ENCODE measurements around the gene C11orf58. TPM values are rescaled to one million over a fixed set of nuclear protein-coding genes. Genes with fewer than 3 reads are reported as not detected.
A peak's percentile ranks its signal among the peaks of the same experiment; 100 is the strongest.

The C11orf58 gene
- polyA plus RNA-seq, 3 donors = 44.8 to 102 (median 94.5) TPM

DNA sequence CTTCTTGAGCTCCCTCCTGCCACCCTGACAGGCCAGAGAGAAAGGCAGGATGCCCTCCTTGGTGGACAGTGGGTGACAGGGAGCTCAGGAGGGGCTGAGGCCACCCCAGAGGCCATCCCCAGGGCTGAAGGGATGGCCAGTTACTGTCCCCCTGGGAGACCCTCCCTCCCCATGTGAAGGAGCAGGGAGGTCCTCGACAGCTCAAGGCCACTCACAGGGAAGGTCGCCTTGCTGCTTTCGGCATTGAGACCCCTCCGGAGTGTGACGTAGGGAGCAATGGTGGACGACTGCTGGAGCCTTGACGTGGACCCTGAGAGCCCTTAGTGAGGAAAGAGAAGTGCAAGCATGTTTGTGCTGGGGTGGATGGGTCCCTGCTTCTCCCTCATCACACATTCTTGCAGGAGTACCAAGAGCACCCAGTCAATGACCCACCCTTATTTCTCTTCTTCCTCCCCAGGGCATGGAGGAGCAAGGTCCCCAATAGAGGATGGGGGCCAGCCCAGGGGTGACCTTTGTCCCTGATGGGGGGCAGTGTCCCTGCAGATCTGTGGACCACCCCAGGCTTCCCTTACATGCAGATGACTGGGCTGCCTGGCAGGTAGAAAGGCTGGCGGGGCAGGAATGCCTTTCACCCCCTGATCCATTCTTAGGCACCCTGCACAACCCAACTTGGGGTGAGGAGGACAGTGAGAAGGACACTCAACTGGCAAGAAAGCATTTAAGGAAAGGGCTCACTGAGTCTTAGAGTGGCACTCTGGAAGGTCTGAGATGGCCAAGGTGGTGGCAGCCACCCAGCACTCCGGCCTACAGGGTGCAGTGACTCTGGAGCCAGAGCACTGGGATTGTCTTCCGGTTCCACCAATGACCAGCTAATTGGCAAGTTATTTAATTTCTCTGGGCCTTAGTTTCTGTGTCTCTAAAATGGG, 51.4 kb downstream of the C11orf58 start:
- no peaks in the 10 kb centered on the region for H3K79me2 ChIP-seq (ENCODE audit: insufficient read depth, low read length)
- peaks cover 48% of the 10 kb centered on the region for H3K4me1 Mint-ChIP-seq
- no peaks in the 10 kb centered on the region for H3K9me3 ChIP-seq (replicated peaks in 1 of 2; ENCODE audit: control insufficient read depth in 1 of 2, insufficient read depth in 1 of 2, low read length in 2 of 2)
- H3K36me3 ChIP-seq (replicated peaks in 1 of 2; ENCODE audit: control insufficient read depth in 1 of 2, insufficient read depth in 2 of 2, low read length in 2 of 2) = no peaks in the 10 kb centered on the region
- H3K4me1 ChIP-seq (ENCODE audit: control insufficient read depth in 1 of 2, insufficient read depth in 2 of 2, low read length in 2 of 2) = peaks cover 32 to 49% of the 10 kb centered on the region in 2 donors
- peak overlapping the region in 1 of 2 donors; percentile 79 for H3K27ac ChIP-seq (ENCODE audit: low read depth in 1 of 2, low read length in 2 of 2)
- no peak for DNase-seq
- no peaks in the 10 kb centered on the region for H4K20me1 ChIP-seq (ENCODE audit: insufficient read depth, low read length)
- H3K4me3 Mint-ChIP-seq = peak overlapping the region in 1 of 2 donors; percentile 6
- no peak overlapping the region for H3K4me2 ChIP-seq (replicated peaks; ENCODE audit: extremely low read depth, low read length, poor library complexity, severe bottlenecking)
- no peak overlapping the region for H3K9ac ChIP-seq (ENCODE audit: insufficient read depth, low read length, poor library complexity, severe bottlenecking)
- WGBS (ENCODE audit: insufficient coverage) = 94% methylated on average over 3 of the region's 10 CpGs
- no peaks in the 10 kb centered on the region for H3K27me3 ChIP-seq (ENCODE audit: control insufficient read depth in 2 of 2, insufficient read depth in 2 of 2, low read length in 2 of 2)
- no peaks in the 10 kb centered on the region for H3K27me3 Mint-ChIP-seq (ENCODE audit: low read depth in 3 of 3)
- no peak overlapping the region for H3K4me3 ChIP-seq (replicated peaks in 1 of 3; ENCODE audit: low read depth in 2 of 3, low read length in 3 of 3)
- H3K27ac Mint-ChIP-seq = peak overlapping the region in 3 of 7 donors; percentile 35 to 53 (median 40)
- TF ChIP-seq, protein P1, sequence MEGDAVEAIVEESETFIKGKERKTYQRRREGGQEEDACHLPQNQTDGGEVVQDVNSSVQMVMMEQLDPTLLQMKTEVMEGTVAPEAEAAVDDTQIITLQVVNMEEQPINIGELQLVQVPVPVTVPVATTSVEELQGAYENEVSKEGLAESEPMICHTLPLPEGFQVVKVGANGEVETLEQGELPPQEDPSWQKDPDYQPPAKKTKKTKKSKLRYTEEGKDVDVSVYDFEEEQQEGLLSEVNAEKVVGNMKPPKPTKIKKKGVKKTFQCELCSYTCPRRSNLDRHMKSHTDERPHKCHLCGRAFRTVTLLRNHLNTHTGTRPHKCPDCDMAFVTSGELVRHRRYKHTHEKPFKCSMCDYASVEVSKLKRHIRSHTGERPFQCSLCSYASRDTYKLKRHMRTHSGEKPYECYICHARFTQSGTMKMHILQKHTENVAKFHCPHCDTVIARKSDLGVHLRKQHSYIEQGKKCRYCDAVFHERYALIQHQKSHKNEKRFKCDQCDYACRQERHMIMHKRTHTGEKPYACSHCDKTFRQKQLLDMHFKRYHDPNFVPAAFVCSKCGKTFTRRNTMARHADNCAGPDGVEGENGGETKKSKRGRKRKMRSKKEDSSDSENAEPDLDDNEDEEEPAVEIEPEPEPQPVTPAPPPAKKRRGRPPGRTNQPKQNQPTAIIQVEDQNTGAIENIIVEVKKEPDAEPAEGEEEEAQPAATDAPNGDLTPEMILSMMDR (IDR thresholded peaks at IDR 0.05) = no peak
- no peaks in the 10 kb centered on the region for H3K9me3 Mint-ChIP-seq
- no peak overlapping the region for H2AFZ ChIP-seq (ENCODE audit: insufficient read depth, low read depth, low read length, poor library complexity, severe bottlenecking)
- H3K36me3 Mint-ChIP-seq = peaks cover 0 to 2% of the 10 kb centered on the region in 2 donors
- intact Hi-C loops (cut with micrococcal nuclease) = loop anchor here (2.0 to 10.0 kb wide), 4 partner anchors 23 to 272 kb away; no protein-coding TSS in a partner anchor

DNA sequence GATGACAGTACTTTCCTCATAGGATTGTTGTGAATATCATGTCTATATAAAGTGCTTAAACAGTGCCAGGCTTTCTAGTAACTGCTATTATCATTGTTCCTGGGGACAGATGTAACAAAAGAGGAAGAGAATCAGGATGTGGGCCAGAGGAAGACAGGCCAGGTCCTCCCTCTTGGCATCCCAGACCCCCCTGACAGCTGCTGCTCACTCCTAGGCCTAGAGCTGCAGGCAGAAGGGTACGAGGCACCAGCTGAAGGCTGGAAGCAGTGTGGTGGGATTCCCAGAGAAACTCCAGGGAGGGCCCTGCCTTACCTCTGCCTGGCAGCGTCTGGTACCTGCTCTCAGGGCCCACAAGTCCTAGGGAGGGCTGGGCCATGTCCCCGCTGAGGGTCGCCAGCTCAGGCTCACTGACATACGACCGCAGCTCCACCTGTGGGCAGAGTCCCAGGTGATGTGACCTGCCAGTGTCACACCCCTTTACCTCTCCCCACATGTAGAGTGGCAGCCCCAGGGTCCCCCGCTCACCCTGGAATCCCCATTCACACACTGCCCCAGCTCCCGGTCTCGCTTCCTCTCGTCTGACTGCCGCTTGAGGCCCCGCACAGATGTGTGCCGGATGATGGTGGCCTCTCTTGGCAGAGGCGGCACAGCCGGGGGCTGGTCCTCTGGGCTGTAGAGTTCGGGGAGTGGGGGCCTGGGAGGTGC, 52.2 kb downstream of the C11orf58 start:
- peaks cover 51% of the 10 kb centered on the region for H3K4me1 Mint-ChIP-seq
- TF ChIP-seq, protein P1 (IDR thresholded peaks at IDR 0.05) = no peak
- no peaks in the 10 kb centered on the region for H3K36me3 ChIP-seq (replicated peaks in 1 of 2; ENCODE audit: control insufficient read depth in 1 of 2, insufficient read depth in 2 of 2, low read length in 2 of 2)
- H3K27ac Mint-ChIP-seq = peak overlapping the region; percentile 8 to 96 (median 89)
- no peaks in the 10 kb centered on the region for H4K20me1 ChIP-seq (ENCODE audit: insufficient read depth, low read length)
- intact Hi-C loops (cut with micrococcal nuclease) = loop anchor here in 1 of 2 donors (2.0 kb wide), 1 partner anchor 22 kb away; no protein-coding TSS in a partner anchor
- H3K36me3 Mint-ChIP-seq = peaks cover 0 to 2% of the 10 kb centered on the region in 2 donors
- H3K4me3 Mint-ChIP-seq = peak overlapping the region in 1 of 2 donors; percentile 31
- WGBS (ENCODE audit: insufficient coverage) = 33% methylated on average over 12 of the region's 16 CpGs
- no peaks in the 10 kb centered on the region for H3K79me2 ChIP-seq (ENCODE audit: insufficient read depth, low read length)
- H3K9me3 Mint-ChIP-seq = no peaks in the 10 kb centered on the region
- no peaks in the 10 kb centered on the region for H3K9me3 ChIP-seq (replicated peaks in 1 of 2; ENCODE audit: control insufficient read depth in 1 of 2, insufficient read depth in 1 of 2, low read length in 2 of 2)
- peak overlapping the region in 1 of 3 experiments; percentile 18 for H3K4me3 ChIP-seq (replicated peaks in 1 of 3; ENCODE audit: low read depth in 2 of 3, low read length in 3 of 3)
- H3K27me3 ChIP-seq (ENCODE audit: control insufficient read depth in 2 of 2, insufficient read depth in 2 of 2, low read length in 2 of 2) = no peaks in the 10 kb centered on the region
- H3K4me2 ChIP-seq (replicated peaks; ENCODE audit: extremely low read depth, low read length, poor library complexity, severe bottlenecking) = peak overlapping the region; percentile 46
- peak overlapping the region; percentile 58 for H2AFZ ChIP-seq (ENCODE audit: insufficient read depth, low read depth, low read length, poor library complexity, severe bottlenecking)
- H3K27me3 Mint-ChIP-seq (ENCODE audit: low read depth in 3 of 3) = no peaks in the 10 kb centered on the region
- H3K4me1 ChIP-seq (ENCODE audit: control insufficient read depth in 1 of 2, insufficient read depth in 2 of 2, low read length in 2 of 2) = peaks cover 40 to 56% of the 10 kb centered on the region in 2 donors
- peak overlapping the region; percentile 42 for H3K9ac ChIP-seq (ENCODE audit: insufficient read depth, low read length, poor library complexity, severe bottlenecking)
- peak in 1 of 3 donors; percentile 29 for DNase-seq
- H3K27ac ChIP-seq (ENCODE audit: low read depth in 1 of 2, low read length in 2 of 2) = peak overlapping the region; percentile 55 to 79

Data from CD14-positive monocyte (primary cell).